Right lobe of liver (tissue), 6 donors: ENCODE measurements around the gene IGF2R. TPM values are rescaled to one million over a fixed set of nuclear protein-coding genes. Genes with fewer than 3 reads are reported as not detected.
"Not testable (repeated sequence)": the region's sequence is repeated elsewhere in the genome, so short reads cannot be mapped to it uniquely, and the experiment has no call there.

Experiments used
- ATAC-seq, 4 donors: fragments of 200-7000 bp; cut with Tn5 transposase; one replicate each; pipeline ENCODE4 v1.9.1; 2020; ENCODE audit warnings: mild to moderate bottlenecking in 4 of 4, moderate library complexity in 4 of 4
- DNase-seq, 3 donors: peaks; one replicate each; pipeline ENCODE4 v3.0.0-alpha.2; 2020
- H3K27ac ChIP-seq, 3 donors: fragments of 200-600 bp; one replicate each; pipeline ENCODE4 v1.8.0; 2022
- H3K27me3 ChIP-seq, 2 donors: fragments of 200-600 bp; one replicate each; pipeline ENCODE4 v1.8.0; 2022
- H3K36me3 ChIP-seq, 4 donors: fragments of 200-600 bp; sonication (generic) in 1 of 4; one replicate each; pipeline versions ENCODE4 v1.5.1 to v1.8.0; 2017 to 2022; ENCODE audit warnings: control low read depth in 1 of 4
- H3K4me1 ChIP-seq, 4 donors: fragments of 200-600 bp; sonication (generic) in 1 of 4; one replicate each; pipeline versions ENCODE4 v1.5.1 to v1.8.0; 2017 to 2022; ENCODE audit warnings: control low read depth in 1 of 4
- H3K4me3 ChIP-seq, 3 donors: fragments of 200-600 bp; one replicate each; pipeline ENCODE4 v1.8.0; 2022
- H3K9me3 ChIP-seq, 4 donors: fragments of 200-600 bp; sonication (generic) in 1 of 4; one replicate each; pipeline versions ENCODE4 v1.5.1 to v1.8.0; 2017 to 2022; ENCODE audit warnings: control low read depth in 1 of 4
- CTCF ChIP-seq, 4 donors: fragments of 200-600 bp in 3 of 4; fragments of 450-650 bp in 1 of 4; IDR thresholded peaks; one replicate each; pipeline versions ENCODE4 v1.5.1 to v1.8.0; 2016 to 2022; ENCODE audit warnings: antibody characterized with exemption in 4 of 4, mild to moderate bottlenecking in 2 of 4
- POLR2A ChIP-seq: fragments of 450-650 bp; IDR thresholded peaks from one replicate; pipeline ENCODE4 v1.6.1; 2017; ENCODE audit warnings: antibody characterized with exemption, mild to moderate bottlenecking
- WGBS: methylation state at CpG from one replicate; pipeline ENCODE4 v1.1.6; 2018; ENCODE audit warnings: low coverage, low lambda C conversion rate; ENCODE audit not compliant: insufficient coverage; ENCODE audit errors: missing lambda C conversion rate; 5-methylcytosine and 5-hydroxymethylcytosine counted together
- intact Hi-C, 2 donors: fragments of 100-400 bp; cut with DNase I; formaldehyde crosslinking; loops; one replicate each; pipeline versions ENCODE4 v1.11.2 to v1.14.1; 2022
- total RNA-seq, 6 experiments: library from RNA; depleted of rRNA in 2 of 6; stranded (reverse); fragments of >200 nt in 2 of 6; fragmentation: NEBNext Ultra II Directional in 3 of 6; extraction: Animal tissue kit (Norgen Biotek cat#: 25700) in 3 of 6; gene quantifications; one replicate each; pipeline versions ENCODE4 v1.1.0 to v1.2.4, GENCODE V29; 2016 to 2023
- donor health status: DM: no; HTN: yes; CAD: no.
- donor health status: DM: no; HTN: no; CAD: no.
- donor health status: DM: no; HTN: no; CAD: no.
- donor health status: DM: no; HTN: yes; CAD: no.
- donor health status: DM: no; HTN: yes; CAD: no.

The IGF2R gene
- total RNA-seq, 6 experiments from 2014 or later, result 50.3 to 81.0 (median 67.1) TPM

DNA sequence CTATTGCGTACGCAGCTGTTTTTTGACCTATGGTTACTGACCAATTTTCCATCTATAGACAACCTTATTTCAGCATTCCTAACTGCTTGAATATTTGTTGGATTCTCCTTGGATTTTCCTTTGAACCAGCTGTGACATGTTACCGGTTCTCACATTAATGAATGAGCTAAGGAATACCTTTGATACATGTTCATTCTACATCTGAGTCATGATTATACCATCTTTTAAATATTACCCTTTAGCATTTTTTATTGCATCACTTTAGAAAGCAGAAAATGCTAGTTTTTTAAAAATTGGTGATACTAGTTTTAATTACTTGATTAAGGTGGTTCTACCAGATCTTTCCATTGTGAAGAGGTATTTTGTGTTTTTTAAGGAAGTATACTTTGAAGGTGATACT lies 1.9 kb upstream of the IGF2R start:
- no peak overlapping the region for H3K27ac ChIP-seq
- 90% methylated on average over 3 of the region's 3 CpGs for WGBS
- no peak overlapping the region for H3K4me3 ChIP-seq
- no peaks in the 10 kb centered on the region for H3K9me3 ChIP-seq
- peaks cover 0 to 16% (median 4%) of the 10 kb centered on the region in 4 donors for H3K4me1 ChIP-seq
- no peak for TF ChIP-seq POLR2A
- no peak for TF ChIP-seq CTCF (IDR thresholded peaks at IDR 0.05)
- H3K36me3 ChIP-seq, result no peaks in the 10 kb centered on the region
- no peaks in the 10 kb centered on the region for H3K27me3 ChIP-seq
- ATAC-seq, result no peak
- no peak for DNase-seq
- intact Hi-C loops, result no loop called here

DNA sequence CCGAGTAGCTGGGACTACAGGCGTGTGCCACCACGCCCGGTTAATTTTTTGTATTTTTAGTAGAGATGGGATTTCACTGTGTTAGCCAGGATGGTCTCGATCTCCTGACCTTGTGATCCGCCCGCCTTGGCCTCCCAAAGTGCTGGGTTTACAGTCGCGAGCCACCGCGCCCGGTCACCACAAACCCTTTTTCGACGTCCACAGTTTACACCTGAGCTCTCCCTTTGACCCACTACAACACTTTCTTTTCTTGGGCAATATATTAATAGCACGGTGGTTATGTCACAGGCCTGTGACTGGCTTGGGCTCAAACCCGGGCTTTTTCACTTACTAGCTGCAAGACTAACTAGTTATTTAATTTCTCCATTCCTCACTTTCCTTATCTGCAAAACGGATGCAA lies 1.3 kb upstream of the IGF2R start:
- ATAC-seq, intact Hi-C loops: not testable (repeated sequence)

GRCh38 chr6:159969204-159969912 lies 476 bp downstream of the IGF2R start:
- ATAC-seq (peak; percentile 22 to 40 (median 28)), DNase-seq (peak; percentile 53 to 73 (median 64))
- H3K4me3 ChIP-seq, result peak overlapping the region; percentile 86 to 94 (median 92)
- intact Hi-C loops, result no loop called here
- H3K27ac ChIP-seq, result peak overlapping the region; percentile 91 to 99 (median 96)
- H3K27me3 ChIP-seq, result no peaks in the 10 kb centered on the region
- H3K9me3 ChIP-seq, result no peaks in the 10 kb centered on the region
- TF ChIP-seq CTCF (IDR thresholded peaks at IDR 0.05), result no peak
- H3K4me1 ChIP-seq, result peaks cover 0 to 37% (median 4%) of the 10 kb centered on the region in 4 donors
- H3K36me3 ChIP-seq, result no peaks in the 10 kb centered on the region
- WGBS, result no CpG with 5 or more reads among the region's 91 CpGs

More for the DNA sequence above, 1.3 kb upstream of the IGF2R start:
- DNase-seq, H3K27ac ChIP-seq, H3K27me3 ChIP-seq, H3K36me3 ChIP-seq, H3K9me3 ChIP-seq, H3K4me3 ChIP-seq: not testable (repeated sequence)
- 86% methylated on average over 12 of the region's 17 CpGs for WGBS
- H3K4me1 ChIP-seq, result peaks cover 0 to 19% (median 4%) of the 10 kb centered on the region in 4 donors

- peak; percentile 74 for TF ChIP-seq POLR2A
- no peak for TF ChIP-seq CTCF (IDR thresholded peaks at IDR 0.05)
- peak overlapping the region; percentile 91 to 99 (median 96) for H3K27ac ChIP-seq
- no peaks in the 10 kb centered on the region for H3K9me3 ChIP-seq
- peaks cover 0 to 38% (median 4%) of the 10 kb centered on the region in 4 donors for H3K4me1 ChIP-seq
- ATAC-seq (peak; percentile 68 to 76 (median 76)), DNase-seq (peak in 2 of 3 donors; percentile 52 to 74)
- 4% methylated on average over 8 of the region's 8 CpGs for WGBS
- no peaks in the 10 kb centered on the region for H3K36me3 ChIP-seq
- intact Hi-C loops, result no loop called here
- peak overlapping the region; percentile 86 to 94 (median 92) for H3K4me3 ChIP-seq
- no peaks in the 10 kb centered on the region for H3K27me3 ChIP-seq
Observed at GRCh38 chr6:159969921-159970320, 1.0 kb downstream of the IGF2R start.

GRCh38 chr6:159970659-159971063 lies 1.8 kb downstream of the IGF2R start:
- Histone ChIP-seq H3K27ac (peak overlapping the region; percentile 91 to 99 (median 96)), H3K27me3 (no peaks in the 10 kb centered on the region), H3K4me1 (peaks cover 0 to 38% (median 4%) of the 10 kb centered on the region in 4 donors), H3K9me3 (no peaks in the 10 kb centered on the region), H3K4me3 (peak overlapping the region in 2 of 3 donors; percentile 92 to 94), H3K36me3 (no peaks in the 10 kb centered on the region)
- WGBS, result 92% methylated on average over 17 of the region's 18 CpGs
- no peak for DNase-seq
- no peak for TF ChIP-seq CTCF (IDR thresholded peaks at IDR 0.05)
- TF ChIP-seq POLR2A, result no peak
- ATAC-seq, result no peak
- intact Hi-C loops, result no loop called here
